ENCODE data around the gene ZNF132.

GRCh38 chr19:58439576-58440554 lies at the start of gene ZNF132:
- no peak for TF ChIP-seq CTCF (IDR thresholded peaks at IDR 0.05)
- TF ChIP-seq POLR2AphosphoS5 (IDR thresholded peaks at IDR 0.05) = peak; percentile 51 to 69 (median 64)
- no peak for TF ChIP-seq EP300 (IDR thresholded peaks at IDR 0.05; ENCODE audit: low read depth)
- TF ChIP-seq POLR2A (IDR thresholded peaks at IDR 0.05) = peak; percentile 10
